KMS-11 (cell line): Measurements from ENCODE around the gene LIMS1.
"Not testable (repeated sequence)": the region's sequence is repeated elsewhere in the genome, so short reads cannot be mapped to it uniquely, and the experiment has no call there.

Experiments used
- H2AFZ ChIP-seq: fragments of 200-600 bp; sonication (generic); 2 replicates; pipeline ENCODE4 v1.6.1; 2016; ENCODE audit warnings: antibody characterized with exemption, mixed run types, low read depth
- H3K27ac ChIP-seq: fragments of 200-600 bp; sonication (generic); 2 replicates; pipeline ENCODE4 v1.6.1; 2016; ENCODE audit warnings: mild to moderate bottlenecking, mixed run types
- H3K27me3 ChIP-seq: fragments of 200-600 bp; sonication (generic); 2 replicates; pipeline ENCODE4 v1.6.1; 2017; ENCODE audit warnings: mild to moderate bottlenecking, low read depth, mixed run types, moderate library complexity; ENCODE audit not compliant: insufficient read depth
- H3K36me3 ChIP-seq: fragments of 200-600 bp; sonication (generic); 2 replicates; pipeline ENCODE4 v1.6.1; 2017; ENCODE audit warnings: mild to moderate bottlenecking, mixed run types; ENCODE audit not compliant: insufficient read depth
- H3K4me1 ChIP-seq: fragments of 200-600 bp; sonication (generic); 2 replicates; pipeline ENCODE4 v1.6.1; 2016; ENCODE audit warnings: mild to moderate bottlenecking, low read depth, mixed run types; ENCODE audit not compliant: poor library complexity, severe bottlenecking
- H3K4me2 ChIP-seq: fragments of 200-600 bp; sonication (generic); 2 replicates; pipeline ENCODE4 v1.7.0; 2016; ENCODE audit warnings: mild to moderate bottlenecking, mixed run types
- H3K4me3 ChIP-seq: fragments of 200-600 bp; sonication (generic); IDR thresholded peaks from 2 replicates; pipeline ENCODE4 v1.6.1; 2017; ENCODE audit warnings: low read depth, low read length, mixed read lengths; ENCODE audit not compliant: insufficient read depth
- H3K79me2 ChIP-seq: fragments of 200-600 bp; sonication (generic); 2 replicates; pipeline ENCODE4 v1.6.1; 2016; ENCODE audit warnings: low read depth, mixed run types; ENCODE audit not compliant: insufficient read depth
- H3K9ac ChIP-seq: fragments of 200-600 bp; sonication (generic); 2 replicates; pipeline ENCODE4 v1.6.1; 2016; ENCODE audit warnings: mild to moderate bottlenecking, mixed run types
- H4K20me1 ChIP-seq: fragments of 200-600 bp; sonication (generic); 2 replicates; pipeline ENCODE4 v1.6.1; 2016; ENCODE audit warnings: mild to moderate bottlenecking, mixed run types; ENCODE audit not compliant: insufficient read depth
- TF ChIP-seq, protein P1 (sequence below): fragments of 200-600 bp; sonication (generic); conservative IDR thresholded peaks from 2 replicates; pipeline ENCODE4 v1.6.1; 2017; ENCODE audit warnings: low read depth, mild to moderate bottlenecking, antibody characterized with exemption, low read length, moderate library complexity, mixed read lengths

LIMS1 gene

DNA sequence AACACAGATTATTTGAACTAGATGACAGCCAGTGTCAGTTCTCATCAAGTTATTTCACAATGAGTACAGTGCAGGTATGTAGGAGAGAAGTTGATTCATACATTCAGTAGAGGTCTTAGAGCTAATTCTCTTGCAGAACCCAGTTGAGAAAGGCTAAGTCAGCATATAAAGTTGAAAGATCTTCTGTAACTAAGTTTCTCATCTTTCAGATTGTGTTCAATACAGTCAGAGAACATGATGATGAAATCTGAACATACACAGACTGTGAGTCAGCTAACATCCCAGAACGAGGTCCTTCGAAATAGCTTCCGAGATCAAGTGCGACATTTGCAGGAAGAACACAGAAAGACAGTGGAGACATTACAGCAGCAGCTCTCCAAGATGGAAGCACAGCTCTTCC, 41.9 kb upstream of the LIMS1 start:
- Histone ChIP-seq H2AFZ (no peak overlapping the region), H3K4me2 (no peak overlapping the region), H3K27me3 (no peaks in the 10 kb centered on the region), H3K4me3 (no peak overlapping the region), H3K9ac (no peak overlapping the region), H3K27ac (no peak overlapping the region), H3K4me1 (no peaks in the 10 kb centered on the region), H4K20me1 (no peaks in the 10 kb centered on the region), H3K79me2 (no peaks in the 10 kb centered on the region), H3K36me3 (no peaks in the 10 kb centered on the region)
- TF ChIP-seq, protein P1, sequence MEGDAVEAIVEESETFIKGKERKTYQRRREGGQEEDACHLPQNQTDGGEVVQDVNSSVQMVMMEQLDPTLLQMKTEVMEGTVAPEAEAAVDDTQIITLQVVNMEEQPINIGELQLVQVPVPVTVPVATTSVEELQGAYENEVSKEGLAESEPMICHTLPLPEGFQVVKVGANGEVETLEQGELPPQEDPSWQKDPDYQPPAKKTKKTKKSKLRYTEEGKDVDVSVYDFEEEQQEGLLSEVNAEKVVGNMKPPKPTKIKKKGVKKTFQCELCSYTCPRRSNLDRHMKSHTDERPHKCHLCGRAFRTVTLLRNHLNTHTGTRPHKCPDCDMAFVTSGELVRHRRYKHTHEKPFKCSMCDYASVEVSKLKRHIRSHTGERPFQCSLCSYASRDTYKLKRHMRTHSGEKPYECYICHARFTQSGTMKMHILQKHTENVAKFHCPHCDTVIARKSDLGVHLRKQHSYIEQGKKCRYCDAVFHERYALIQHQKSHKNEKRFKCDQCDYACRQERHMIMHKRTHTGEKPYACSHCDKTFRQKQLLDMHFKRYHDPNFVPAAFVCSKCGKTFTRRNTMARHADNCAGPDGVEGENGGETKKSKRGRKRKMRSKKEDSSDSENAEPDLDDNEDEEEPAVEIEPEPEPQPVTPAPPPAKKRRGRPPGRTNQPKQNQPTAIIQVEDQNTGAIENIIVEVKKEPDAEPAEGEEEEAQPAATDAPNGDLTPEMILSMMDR, result no peak

DNA sequence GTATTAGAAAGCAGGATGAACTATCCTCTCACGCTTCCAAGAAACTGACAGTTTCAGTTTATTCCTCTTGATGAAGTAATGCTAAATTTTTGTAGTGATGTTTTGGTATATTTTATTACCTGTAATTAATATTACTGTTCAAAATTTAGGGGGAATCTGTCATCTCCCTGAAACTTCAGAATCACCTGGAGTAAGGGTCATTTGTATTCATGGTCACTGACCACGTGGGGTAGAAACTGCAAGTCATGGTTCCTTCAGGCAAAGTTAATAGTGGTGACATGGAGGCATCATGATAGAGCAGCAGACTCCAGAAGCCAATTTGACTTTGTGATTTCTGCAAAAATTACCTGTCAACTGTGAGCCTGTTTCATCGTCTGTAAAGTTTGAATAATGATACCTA, 38.1 kb upstream of the LIMS1 start:
- not testable (repeated sequence) for H3K36me3 ChIP-seq, H3K27me3 ChIP-seq, H2AFZ ChIP-seq, H3K4me2 ChIP-seq, H4K20me1 ChIP-seq, H3K4me1 ChIP-seq, H3K4me3 ChIP-seq, H3K27ac ChIP-seq, H3K9ac ChIP-seq, H3K79me2 ChIP-seq

DNA sequence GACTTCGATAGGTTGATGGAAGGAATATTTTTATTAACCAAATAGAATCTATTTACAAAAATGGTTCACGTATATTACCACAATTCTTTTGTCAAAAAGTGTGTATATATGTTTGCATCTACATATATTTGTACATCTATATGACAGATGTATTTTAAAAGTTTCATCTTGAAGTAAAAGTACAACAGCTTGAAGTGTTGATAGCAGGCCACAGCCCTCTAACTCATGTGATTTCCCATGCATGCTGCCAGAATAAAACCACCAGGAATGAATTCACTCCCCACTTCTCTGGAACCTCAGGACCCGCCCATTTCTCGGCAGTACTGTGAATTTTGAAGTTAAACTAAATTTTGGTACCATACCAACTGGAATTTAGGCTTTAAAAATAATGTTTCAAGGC, 26.6 kb upstream of the LIMS1 start:
- not testable (repeated sequence) for H3K27me3 ChIP-seq, H3K27ac ChIP-seq, H3K4me3 ChIP-seq, H3K9ac ChIP-seq, H4K20me1 ChIP-seq, H3K36me3 ChIP-seq, H3K4me2 ChIP-seq, H2AFZ ChIP-seq, H3K4me1 ChIP-seq, H3K79me2 ChIP-seq

DNA sequence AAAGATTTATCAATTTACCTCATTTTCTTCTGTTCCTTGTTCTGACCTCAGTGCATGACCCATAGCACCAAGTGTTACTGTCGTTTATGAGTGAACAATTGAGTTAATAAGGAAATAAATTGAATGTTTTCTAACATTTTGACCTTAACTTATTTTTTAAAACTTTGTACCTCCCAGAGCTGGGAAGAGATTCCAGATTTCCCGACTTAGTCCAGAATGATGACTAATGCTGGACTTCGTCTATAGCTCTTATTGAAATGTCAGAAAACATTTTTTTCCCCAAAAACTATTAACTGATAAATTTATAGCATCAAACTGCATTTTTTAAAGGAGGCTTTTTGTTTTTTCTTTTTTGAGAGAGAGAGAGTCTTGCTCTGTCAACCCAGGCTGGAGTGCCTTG, 21.8 kb upstream of the LIMS1 start:
- not testable (repeated sequence) for H3K27me3 ChIP-seq, H3K79me2 ChIP-seq, H3K4me1 ChIP-seq, H3K27ac ChIP-seq, H3K36me3 ChIP-seq, H2AFZ ChIP-seq, H4K20me1 ChIP-seq, H3K4me3 ChIP-seq, H3K9ac ChIP-seq, H3K4me2 ChIP-seq

DNA sequence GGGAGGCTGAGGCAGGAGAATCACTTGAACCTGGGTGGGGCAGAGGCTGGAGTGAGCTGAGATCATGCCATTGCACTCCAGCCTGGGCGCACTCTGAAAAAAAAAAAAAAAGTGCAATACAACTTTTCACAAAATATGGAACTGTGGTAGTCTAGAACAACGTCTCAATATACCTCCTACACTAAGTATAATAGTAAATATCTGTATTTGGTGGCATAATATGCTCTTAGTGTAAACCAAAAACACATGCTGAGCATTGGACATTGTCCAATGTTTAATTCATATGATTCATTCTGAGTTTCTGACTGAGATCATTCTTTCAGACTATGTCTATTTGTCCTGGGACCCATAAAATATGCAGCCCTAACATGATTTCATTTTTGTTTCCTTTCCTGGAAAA, 19.8 kb upstream of the LIMS1 start:
- H3K4me3 ChIP-seq, H3K27me3 ChIP-seq, H4K20me1 ChIP-seq, H2AFZ ChIP-seq, H3K9ac ChIP-seq, H3K4me2 ChIP-seq, H3K36me3 ChIP-seq, H3K27ac ChIP-seq, H3K4me1 ChIP-seq, H3K79me2 ChIP-seq: not testable (repeated sequence)

DNA sequence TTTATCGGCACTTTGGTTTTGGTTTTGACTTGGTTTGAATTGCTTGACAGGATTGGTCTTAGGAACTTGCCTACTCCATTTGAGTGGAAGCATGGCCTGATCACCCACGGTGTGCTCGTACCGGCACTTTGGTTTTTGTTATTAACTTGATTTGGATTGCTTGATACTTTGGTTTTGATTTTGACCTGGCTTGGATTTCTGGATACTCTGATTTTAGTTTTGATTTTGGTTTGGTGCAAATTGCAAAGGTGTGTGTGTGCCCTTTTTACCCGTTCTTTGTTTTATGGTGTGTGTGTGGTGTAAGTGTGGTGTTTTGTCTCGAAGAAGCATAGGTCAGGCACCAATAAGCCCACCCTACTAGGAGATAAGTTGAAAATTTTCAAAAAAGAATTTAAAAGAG, 9.6 kb upstream of the LIMS1 start:
- H3K4me2 ChIP-seq, H3K79me2 ChIP-seq, H3K27me3 ChIP-seq, H4K20me1 ChIP-seq, H2AFZ ChIP-seq, H3K9ac ChIP-seq, H3K36me3 ChIP-seq, H3K4me1 ChIP-seq, H3K27ac ChIP-seq, H3K4me3 ChIP-seq: not testable (repeated sequence)

DNA sequence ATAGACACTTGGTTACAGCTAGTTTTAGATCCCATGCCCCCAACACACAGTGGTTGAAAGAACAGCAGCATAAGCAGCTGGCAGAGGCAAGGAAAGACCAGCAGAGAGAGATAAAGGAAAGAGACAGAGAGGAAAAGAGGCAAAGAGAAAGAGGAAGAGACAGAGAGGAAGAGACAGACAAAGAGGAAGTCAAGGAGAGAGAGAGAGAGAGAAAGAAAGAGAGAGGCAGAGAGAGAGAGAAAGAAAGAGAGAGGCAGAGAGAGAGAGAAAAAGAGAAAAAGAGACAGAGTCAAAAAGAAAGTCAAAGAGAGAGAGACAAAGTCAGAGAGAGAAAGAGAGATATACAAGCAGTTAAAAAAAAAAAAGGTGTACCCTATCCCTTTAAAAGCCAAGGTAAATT, 9.0 kb upstream of the LIMS1 start:
- H3K4me1 ChIP-seq, H4K20me1 ChIP-seq, H3K4me2 ChIP-seq, H3K27ac ChIP-seq, H2AFZ ChIP-seq, H3K4me3 ChIP-seq, H3K36me3 ChIP-seq, H3K79me2 ChIP-seq, H3K9ac ChIP-seq, H3K27me3 ChIP-seq: not testable (repeated sequence)
